Kidney epithelial cell (primary cell): ENCODE measurements around the gene RAB3A. TPM values are rescaled to one million over a fixed set of nuclear protein-coding genes. Genes with fewer than 3 reads are reported as not detected.

Experiments used
- DNase-seq: peaks from one replicate; pipeline ENCODE4 v3.0.0-alpha.2; 2010; ENCODE audit warnings: low read depth
- H3K27me3 ChIP-seq: 2 replicates; pipeline ENCODE4 v1.6.0; 2011; ENCODE audit warnings: low read length; ENCODE audit not compliant: control insufficient read depth, insufficient read depth
- H3K36me3 ChIP-seq: 2 replicates; pipeline ENCODE4 v1.5.1; 2011; ENCODE audit warnings: low read length; ENCODE audit not compliant: control insufficient read depth, insufficient read depth
- H3K4me3 ChIP-seq: 2 replicates; pipeline ENCODE4 v1.5.1; 2011; ENCODE audit warnings: low read depth, mild to moderate bottlenecking, control low read depth, low read length
- CTCF ChIP-seq: IDR thresholded peaks from 2 replicates; pipeline ENCODE4 v1.5.1; 2011; ENCODE audit warnings: mild to moderate bottlenecking, moderate library complexity, low read length, control low read depth, inconsistent platforms; ENCODE audit not compliant: insufficient read depth, poor library complexity, severe bottlenecking
- total RNA-seq: library from RNA; depleted of rRNA; stranded (reverse); fragments of >200 nt; gene quantifications from 2 replicates; pipeline ENCODE4 v1.2.3, GENCODE V29; 2015

Gene RAB3A
- total RNA-seq, 1 donor from 2014 or later: 0.38 TPM

GRCh38 chr19:18192673-18193387 is 11.0 kb downstream of the RAB3A start, which contains the start of gene MPV17L2:
MPV17L2 (plus strand) TSS chr19:18193218; CDS start chr19:18193282, 64 bp downstream.
- Histone ChIP-seq H3K27me3 (no peaks in the 10 kb centered on the region), H3K36me3 (no peaks in the 10 kb centered on the region), H3K4me3 (peak within 1 kb of the TSS; percentile 92)
- peak; percentile 99 for DNase-seq
- no peak for TF ChIP-seq CTCF

- H3K36me3 ChIP-seq: no peaks in the 10 kb centered on the region
- peak overlapping the region; percentile 51 for H3K4me3 ChIP-seq
- no peak for DNase-seq
- H3K27me3 ChIP-seq: no peaks in the 10 kb centered on the region
- TF ChIP-seq CTCF: no peak
Measured at GRCh38 chr19:18191640-18192062, 12.2 kb downstream of the RAB3A start.

- no peaks in the 10 kb centered on the region for H3K36me3 ChIP-seq
- TF ChIP-seq CTCF: no peak
- DNase-seq: no peak
- H3K27me3 ChIP-seq: no peaks in the 10 kb centered on the region
- H3K4me3 ChIP-seq: no peak overlapping the region
Measured at GRCh38 chr19:18190278-18190677, 13.6 kb downstream of the RAB3A start.

GRCh38 chr19:18185538-18185937 is 18.3 kb downstream of the RAB3A start:
- Histone ChIP-seq H3K27me3 (no peaks in the 10 kb centered on the region), H3K4me3 (no peak overlapping the region), H3K36me3 (no peaks in the 10 kb centered on the region)
- no peak for TF ChIP-seq CTCF
- no peak for DNase-seq

GRCh38 chr19:18183529-18183928 is 20.3 kb downstream of the RAB3A start:
- no peaks in the 10 kb centered on the region for H3K36me3 ChIP-seq

More at GRCh38 chr19:18183529-18183928, 20.3 kb downstream of the RAB3A start:
- Histone ChIP-seq H3K4me3 (no peak overlapping the region), H3K27me3 (no peaks in the 10 kb centered on the region)
- DNase-seq: no peak
- TF ChIP-seq CTCF: no peak
